Transverse colon (tissue), 4 donors: ENCODE measurements around the gene C1QTNF1. TPM values are rescaled to one million over a fixed set of nuclear protein-coding genes. Genes with fewer than 3 reads are reported as not detected.

Experiments used
- DNase-seq: peaks from one replicate; pipeline ENCODE4 v3.0.0-alpha.2; 2019
- H3K27ac ChIP-seq, 4 donors: fragments of 200-600 bp; sonication (generic); 2 replicates each; pipeline ENCODE4 v1.5.1; 2016 to 2018; ENCODE audit warnings: inconsistent platforms in 4 of 4
- H3K27me3 ChIP-seq: fragments of 200-600 bp; sonication (generic); 2 replicates; pipeline ENCODE4 v1.5.1; 2017; ENCODE audit warnings: inconsistent platforms
- H3K36me3 ChIP-seq, 4 donors: fragments of 200-600 bp; sonication (generic); 2 replicates each; pipeline ENCODE4 v1.5.1; 2017 to 2019; ENCODE audit warnings: inconsistent platforms in 4 of 4
- H3K4me1 ChIP-seq, 4 donors: fragments of 200-600 bp; sonication (generic); 2 replicates each; pipeline ENCODE4 v1.5.1; 2017 to 2020; ENCODE audit warnings: inconsistent platforms in 4 of 4
- H3K4me3 ChIP-seq, 4 donors: fragments of 200-600 bp; sonication (generic); 1 replicate in 1 of 4; 2 replicates in 3 of 4; pipeline versions ENCODE4 v1.5.1 to v1.6.1; 2017 to 2019; ENCODE audit warnings: inconsistent platforms in 4 of 4
- H3K9me3 ChIP-seq, 2 donors: fragments of 200-600 bp; sonication (generic); 2 replicates each; pipeline ENCODE4 v1.5.1; 2017 to 2019; ENCODE audit warnings: inconsistent platforms in 2 of 2
- EP300 ChIP-seq: sonication (generic); formaldehyde crosslinking; IDR thresholded peaks from one replicate; pipeline ENCODE4 v1.6.1; 2017; ENCODE audit warnings: antibody characterized with exemption, low read depth
- POLR2A ChIP-seq: fragments of 450-650 bp; IDR thresholded peaks from one replicate; pipeline ENCODE4 v1.6.1; 2016; ENCODE audit warnings: antibody characterized with exemption, mild to moderate bottlenecking, moderate library complexity
- POLR2AphosphoS5 ChIP-seq, 3 donors: sonication (generic); formaldehyde crosslinking; IDR thresholded peaks; one replicate each; pipeline ENCODE4 v1.6.1; 2016; ENCODE audit warnings: antibody characterized with exemption in 3 of 3
- WGBS, 2 donors: methylation state at CpG; one replicate each; pipeline ENCODE4 v1.1.5; 2018; ENCODE audit warnings: low coverage in 1 of 2; 5-methylcytosine and 5-hydroxymethylcytosine counted together
- in situ Hi-C, 4 donors: fragments of 200-750 bp; cut with MboI; loops; one replicate each; pipeline versions ENCODE4 v1.15.0 to v1.15.1; 2017; ENCODE audit warnings: low sequenced_read_pairs in 3 of 4, low pct_ligation_motif_present in 1 of 4, low pct_unique_long_range_greater_than_20kb in 1 of 4
- intact Hi-C: fragments of 100-400 bp; cut with DNase I; formaldehyde crosslinking; loops from one replicate; pipeline ENCODE4 v1.15.1; 2023; ENCODE audit warnings: low total_unique reads
- total RNA-seq, 4 donors: library from RNA; depleted of rRNA; stranded (reverse); fragments of >200 nt; gene quantifications; one replicate each; pipeline ENCODE4 v1.1.0, GENCODE V29; 2016
- TF ChIP-seq, protein P1 (sequence below), 5 experiments: fragments of 200-600 bp in 3 of 5; fragments of 450-650 bp in 2 of 5; sonication (generic) in 3 of 5; IDR thresholded peaks; 1 replicate in 2 of 5; 2 replicates in 3 of 5; pipeline ENCODE4 v1.5.1; 2016 to 2017; ENCODE audit warnings: antibody characterized with exemption in 5 of 5, inconsistent platforms in 3 of 5, mild to moderate bottlenecking in 2 of 5, moderate library complexity in 1 of 5

C1QTNF1 gene
- total RNA-seq, 4 donors from 2014 or later = 5.4 to 35.5 (median 12.0) TPM

GRCh38 chr17:79082311-79083190, 58.6 kb downstream of the C1QTNF1 start:
- DNase-seq = peak; percentile 55
- TF ChIP-seq, protein P1, sequence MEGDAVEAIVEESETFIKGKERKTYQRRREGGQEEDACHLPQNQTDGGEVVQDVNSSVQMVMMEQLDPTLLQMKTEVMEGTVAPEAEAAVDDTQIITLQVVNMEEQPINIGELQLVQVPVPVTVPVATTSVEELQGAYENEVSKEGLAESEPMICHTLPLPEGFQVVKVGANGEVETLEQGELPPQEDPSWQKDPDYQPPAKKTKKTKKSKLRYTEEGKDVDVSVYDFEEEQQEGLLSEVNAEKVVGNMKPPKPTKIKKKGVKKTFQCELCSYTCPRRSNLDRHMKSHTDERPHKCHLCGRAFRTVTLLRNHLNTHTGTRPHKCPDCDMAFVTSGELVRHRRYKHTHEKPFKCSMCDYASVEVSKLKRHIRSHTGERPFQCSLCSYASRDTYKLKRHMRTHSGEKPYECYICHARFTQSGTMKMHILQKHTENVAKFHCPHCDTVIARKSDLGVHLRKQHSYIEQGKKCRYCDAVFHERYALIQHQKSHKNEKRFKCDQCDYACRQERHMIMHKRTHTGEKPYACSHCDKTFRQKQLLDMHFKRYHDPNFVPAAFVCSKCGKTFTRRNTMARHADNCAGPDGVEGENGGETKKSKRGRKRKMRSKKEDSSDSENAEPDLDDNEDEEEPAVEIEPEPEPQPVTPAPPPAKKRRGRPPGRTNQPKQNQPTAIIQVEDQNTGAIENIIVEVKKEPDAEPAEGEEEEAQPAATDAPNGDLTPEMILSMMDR (IDR thresholded peaks at IDR 0.05) = peak; percentile 79 to 88 (median 83)
- no peak for TF ChIP-seq POLR2AphosphoS5 (IDR thresholded peaks at IDR 0.05)
- Histone ChIP-seq H3K4me1 (peaks cover 0 to 13% (median 5%) of the 10 kb centered on the region in 4 donors), H3K27ac (no peak overlapping the region), H3K4me3 (no peak overlapping the region), H3K27me3 (no peaks in the 10 kb centered on the region), H3K9me3 (no peaks in the 10 kb centered on the region), H3K36me3 (peaks cover 0 to 16% (median 8%) of the 10 kb centered on the region in 4 donors)
- intact Hi-C loops (loop anchor here (1.0 kb wide), 1 partner anchor 35 kb away; no protein-coding TSS in a partner anchor), in situ Hi-C loops (no loop called here)
- 65 to 87% methylated on average over 6 to 41 of the region's 41 CpGs for WGBS, 2 donors

GRCh38 chr17:79083191-79083971, 59.4 kb downstream of the C1QTNF1 start:
- WGBS, 2 donors = 86% methylated on average over 26 of the region's 28 CpGs; no CpG with 5 or more reads in 1 of the 2 donors
- Histone ChIP-seq H3K4me3 (no peak overlapping the region), H3K36me3 (peaks cover 0 to 16% (median 8%) of the 10 kb centered on the region in 4 donors), H3K4me1 (peaks cover 0 to 7% (median under 1%) of the 10 kb centered on the region in 4 donors), H3K27ac (no peak overlapping the region), H3K27me3 (no peaks in the 10 kb centered on the region), H3K9me3 (no peaks in the 10 kb centered on the region)
- no peak for TF ChIP-seq POLR2AphosphoS5 (IDR thresholded peaks at IDR 0.05)
- no peak for TF ChIP-seq EP300
- TF ChIP-seq, protein P1 (IDR thresholded peaks at IDR 0.05) = no peak
- no peak for TF ChIP-seq POLR2A
- no peak for DNase-seq
- in situ Hi-C loops (no loop called here), intact Hi-C loops (no loop called here)

DNA sequence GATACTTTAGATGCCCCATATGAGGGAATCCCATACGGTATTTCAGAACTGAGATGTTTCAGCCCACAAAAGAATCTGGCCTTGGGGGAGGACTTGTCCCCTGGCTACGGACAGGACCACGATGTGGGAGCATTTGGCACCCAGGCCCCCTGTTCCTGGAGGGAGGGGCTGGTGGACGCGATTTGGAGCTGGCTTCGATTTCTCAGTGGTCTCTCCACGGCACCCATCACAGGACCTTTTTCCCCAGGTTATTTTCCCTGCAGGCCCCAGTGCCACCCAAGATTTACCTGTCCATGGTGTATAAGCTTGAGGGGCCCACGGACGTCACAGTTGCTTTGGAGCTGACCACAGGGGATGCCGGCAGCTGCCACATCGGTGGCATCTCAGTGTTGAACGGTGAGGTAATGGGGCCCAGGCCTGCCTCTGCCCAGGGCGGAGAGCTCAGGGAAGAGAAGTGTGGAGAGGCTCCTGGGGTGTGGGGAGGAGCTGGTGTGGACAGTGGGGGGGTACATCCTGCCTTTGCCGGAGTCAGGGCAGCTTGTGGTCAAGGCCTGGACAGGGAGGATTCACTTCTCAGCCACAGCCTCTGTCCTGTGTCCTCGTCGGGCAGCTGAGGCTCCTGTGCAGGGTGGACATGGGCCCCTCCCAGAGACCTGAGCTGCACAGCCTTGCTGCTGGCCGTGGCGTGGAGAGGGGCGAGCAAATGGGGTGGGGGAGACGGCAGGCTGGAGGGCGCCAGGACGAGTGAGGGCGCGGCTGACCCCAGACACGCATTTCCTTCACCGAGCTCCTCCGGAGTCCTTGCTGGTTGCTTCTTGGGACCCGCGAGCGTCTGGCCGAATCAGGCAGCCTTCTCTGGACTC, 60.6 kb downstream of the C1QTNF1 start:
- H3K9me3 ChIP-seq = no peaks in the 10 kb centered on the region
- intact Hi-C loops = loop anchor here (5.0 kb wide), 1 partner anchor 308 kb away; no protein-coding TSS in a partner anchor
- WGBS, 2 donors = 91% methylated on average over 29 of the region's 31 CpGs; no CpG with 5 or more reads in 1 of the 2 donors
- in situ Hi-C loops = no loop called here
- peaks cover 0 to 6% (median 0%) of the 10 kb centered on the region in 4 donors for H3K4me1 ChIP-seq
- peaks cover 0 to 16% (median 6%) of the 10 kb centered on the region in 4 donors for H3K36me3 ChIP-seq
- no peak overlapping the region for H3K4me3 ChIP-seq
- TF ChIP-seq, protein P1 (IDR thresholded peaks at IDR 0.05) = no peak
- TF ChIP-seq POLR2AphosphoS5 (IDR thresholded peaks at IDR 0.05) (no peak), EP300 (no peak), POLR2A (no peak)
- no peak overlapping the region for H3K27ac ChIP-seq
- no peaks in the 10 kb centered on the region for H3K27me3 ChIP-seq
- no peak for DNase-seq
